ENCODE results near the gene MYO16.

The MYO16 gene

GRCh38 chr13:108702171-108702570 is 72.8 kb downstream of the MYO16 start:
- no peak overlapping the region for H3K27ac ChIP-seq
- TF ChIP-seq CTCF (IDR thresholded peaks at IDR 0.05), result no peak
- no peak for TF ChIP-seq ZFX (IDR thresholded peaks at IDR 0.05; ENCODE audit: borderline replicate concordance)

- H3K27ac ChIP-seq, result peak overlapping the region; percentile 19; the same call in 1 of the 2 replicates
- no peak for TF ChIP-seq CTCF (IDR thresholded peaks at IDR 0.05)
- no peak for TF ChIP-seq ZFX (IDR thresholded peaks at IDR 0.05; ENCODE audit: borderline replicate concordance)
Measured at GRCh38 chr13:108705031-108705430, 75.6 kb downstream of the MYO16 start.

- no peak for TF ChIP-seq CTCF (IDR thresholded peaks at IDR 0.05)
- TF ChIP-seq ZFX (IDR thresholded peaks at IDR 0.05; ENCODE audit: borderline replicate concordance), result no peak
- no peak overlapping the region for H3K27ac ChIP-seq
Measured at GRCh38 chr13:108707584-108707983, 78.2 kb downstream of the MYO16 start.

GRCh38 chr13:108708921-108709320 is 79.5 kb downstream of the MYO16 start:
- TF ChIP-seq CTCF (IDR thresholded peaks at IDR 0.05), result no peak
- no peak for TF ChIP-seq ZFX (IDR thresholded peaks at IDR 0.05; ENCODE audit: borderline replicate concordance)
- H3K27ac ChIP-seq, result no peak overlapping the region

- TF ChIP-seq ZFX (IDR thresholded peaks at IDR 0.05; ENCODE audit: borderline replicate concordance) (no peak), CTCF (IDR thresholded peaks at IDR 0.05) (no peak)
- H3K27ac ChIP-seq, result no peak overlapping the region
Measured at GRCh38 chr13:108711386-108711785, 82.0 kb downstream of the MYO16 start.

GRCh38 chr13:108725471-108725870 is 96.1 kb downstream of the MYO16 start:
- H3K27ac ChIP-seq, result no peak overlapping the region
- TF ChIP-seq ZFX (IDR thresholded peaks at IDR 0.05; ENCODE audit: borderline replicate concordance) (no peak), CTCF (IDR thresholded peaks at IDR 0.05) (no peak)

GRCh38 chr13:108728370-108728769 is 99.0 kb downstream of the MYO16 start:
- H3K27ac ChIP-seq, result no peak overlapping the region
- TF ChIP-seq CTCF (IDR thresholded peaks at IDR 0.05), result peak; percentile 33
- no peak for TF ChIP-seq ZFX (IDR thresholded peaks at IDR 0.05; ENCODE audit: borderline replicate concordance)
